IMR-90 (cell line): ENCODE results near the gene SYT2. TPM values are rescaled to one million over a fixed set of nuclear protein-coding genes. Genes with fewer than 3 reads are reported as not detected.

Experiments
- ATAC-seq: fragments of 200-7000 bp; cut with Tn5 transposase; 2 replicates; pipeline ENCODE4 v1.9.1; 2020; ENCODE audit warnings: low read depth, mild to moderate bottlenecking, moderate library complexity
- BruUV-seq: library from RNA; stranded (reverse); fragments of 400-500 nt; replicated peaks from 2 replicates; lab custom pipeline; 2021; lab: Mats Ljungman, UMichigan
- CTCF ChIA-PET: fragments of 300-600 bp; formaldehyde crosslinking; extraction: SDS; loops from one replicate; lab custom pipeline; 2021; ENCODE audit warnings: antibody characterized with exemption; lab: Yijun Ruan, JAX
- POLR2A ChIA-PET: fragments of 300-600 bp; sonication (Branson Sonifier 250); formaldehyde crosslinking; loops from one replicate; lab custom pipeline; 2022; ENCODE audit warnings: antibody characterized with exemption; ENCODE audit not compliant: unreplicated experiment; lab: Charles Lee
- DNase-seq: peaks from one replicate; pipeline ENCODE4 v3.0.0; 2013
- H2AFZ ChIP-seq: replicated peaks from 2 replicates; pipeline ENCODE3; 2013; ENCODE audit warnings: low read length, mild to moderate bottlenecking; ENCODE audit not compliant: poor library complexity
- H2AK5ac ChIP-seq: 2 replicates; pipeline ENCODE4 v1.6.1; 2013; ENCODE audit warnings: low read depth, low read length, inconsistent platforms
- H2AK9ac ChIP-seq: replicated peaks from 2 replicates; pipeline ENCODE3; 2013; ENCODE audit warnings: mild to moderate bottlenecking, low read depth, low read length, moderate library complexity; ENCODE audit not compliant: poor library complexity
- H2BK120ac ChIP-seq: 2 replicates; pipeline ENCODE4 v1.6.1; 2013; ENCODE audit warnings: low read depth, low read length, inconsistent platforms
- H2BK15ac ChIP-seq: 3 replicates; pipeline ENCODE4 v1.6.1; 2013; ENCODE audit warnings: low read depth, low read length, inconsistent platforms
- H2BK20ac ChIP-seq: 2 replicates; pipeline ENCODE4 v1.6.1; 2013; ENCODE audit warnings: low read depth, mild to moderate bottlenecking, inconsistent platforms, low read length, moderate library complexity
- H2BK5ac ChIP-seq: 2 replicates; pipeline ENCODE4 v1.6.1; 2013; ENCODE audit warnings: mild to moderate bottlenecking, low read depth, low read length, inconsistent platforms; ENCODE audit not compliant: poor library complexity, severe bottlenecking
- H3K14ac ChIP-seq: replicated peaks from 2 replicates; pipeline ENCODE4 v1.6.1; 2013; ENCODE audit warnings: low read depth, low read length, inconsistent platforms
- H3K18ac ChIP-seq: 2 replicates; pipeline ENCODE4 v1.6.1; 2013; ENCODE audit warnings: low read depth, low read length, control low read depth
- H3K23ac ChIP-seq: 2 replicates; pipeline ENCODE4 v1.6.1; 2013; ENCODE audit warnings: low read depth, low read length, inconsistent platforms
- H3K27ac ChIP-seq: 2 replicates; pipeline ENCODE4 v1.5.1; 2013; ENCODE audit warnings: mild to moderate bottlenecking, control low read depth, low read length; ENCODE audit not compliant: insufficient read depth
- H3K27me3 ChIP-seq: 2 replicates; pipeline ENCODE4 v1.6.1; 2013; ENCODE audit warnings: low read length; ENCODE audit not compliant: control insufficient read depth, insufficient read depth
- H3K36me3 ChIP-seq: 2 replicates; pipeline ENCODE4 v1.6.1; 2013; ENCODE audit warnings: low read length, mixed read lengths; ENCODE audit not compliant: control insufficient read depth, insufficient read depth
- H3K4ac ChIP-seq: 2 replicates; pipeline ENCODE4 v1.6.1; 2013; ENCODE audit warnings: low read depth, low read length, inconsistent platforms
- H3K4me1 ChIP-seq: 2 replicates; pipeline ENCODE4 v1.6.1; 2013; ENCODE audit warnings: low read length, mixed read lengths; ENCODE audit not compliant: control insufficient read depth, insufficient read depth
- H3K4me2 ChIP-seq: 2 replicates; pipeline ENCODE4 v1.6.1; 2013; ENCODE audit warnings: low read depth, mild to moderate bottlenecking, control low read depth, low read length, moderate library complexity
- H3K4me3 ChIP-seq: 2 replicates; pipeline ENCODE4 v1.5.1; 2013; ENCODE audit warnings: low read depth, mild to moderate bottlenecking, control low read depth, low read length, moderate library complexity; ENCODE audit not compliant: insufficient read depth
- H3K56ac ChIP-seq: 2 replicates; pipeline ENCODE4 v1.6.1; 2013; ENCODE audit warnings: low read length, inconsistent platforms; ENCODE audit not compliant: insufficient read depth; ENCODE audit errors: extremely low read depth
- H3K79me1 ChIP-seq, 2 experiments: 2 replicates each; pipeline ENCODE4 v1.6.1; 2013; ENCODE audit warnings: low read length in 2 of 2, inconsistent platforms in 1 of 2, low read depth in 1 of 2
- H3K9ac ChIP-seq: 2 replicates; pipeline ENCODE4 v1.6.1; 2013; ENCODE audit warnings: low read depth, low read length, control low read depth
- H3K9me1 ChIP-seq: 2 replicates; pipeline ENCODE4 v1.6.1; 2013; ENCODE audit warnings: low read length, inconsistent platforms; ENCODE audit not compliant: insufficient read depth
- H3K9me3 ChIP-seq: 2 replicates; pipeline ENCODE4 v1.6.1; 2013; ENCODE audit warnings: low read length; ENCODE audit not compliant: control insufficient read depth, insufficient read depth
- H4K20me1 ChIP-seq: 2 replicates; pipeline ENCODE4 v1.6.1; 2013; ENCODE audit warnings: low read length, inconsistent platforms; ENCODE audit not compliant: insufficient read depth
- H4K5ac ChIP-seq: 2 replicates; pipeline ENCODE4 v1.6.1; 2013; ENCODE audit warnings: mild to moderate bottlenecking, low read depth, low read length, control low read depth
- H4K8ac ChIP-seq, 2 experiments: 2 replicates each; pipeline ENCODE4 v1.6.1; 2013; ENCODE audit warnings: low read depth in 2 of 2, low read length in 2 of 2, control low read depth in 1 of 2, inconsistent platforms in 1 of 2
- H4K91ac ChIP-seq: 2 replicates; pipeline ENCODE4 v1.6.1; 2013; ENCODE audit warnings: low read depth, low read length, inconsistent platforms; ENCODE audit not compliant: insufficient read depth
- CEBPB ChIP-seq: IDR thresholded peaks from 2 replicates; pipeline ENCODE4 v1.6.1; 2012; ENCODE audit warnings: low read depth, low read length, improper control_type of control experiment
- NFE2L2 ChIP-seq: fragments of 150-350 bp; IDR thresholded peaks from 2 replicates; pipeline ENCODE4 v1.6.1; 2016; ENCODE audit warnings: low read depth, mild to moderate bottlenecking, low read length
- RCOR1 ChIP-seq: IDR thresholded peaks from 2 replicates; pipeline ENCODE4 v1.6.1; 2012; ENCODE audit warnings: mild to moderate bottlenecking, low read length, improper control_type of control experiment; ENCODE audit not compliant: insufficient replicate concordance
- WGBS, 2 experiments: methylation state at CpG; one replicate each; pipeline versions ENCODE4 v1.1.5 to v1.1.7; 2013; ENCODE audit warnings: missing lambda C conversion rate in 2 of 2; ENCODE audit not compliant: insufficient read length in 1 of 2; ENCODE audit errors: extremely low coverage in 2 of 2; 5-methylcytosine and 5-hydroxymethylcytosine counted together
- dilution Hi-C: fragments of 300-500 bp; cut with HindIII; formaldehyde crosslinking; loops from one replicate; pipeline ENCODE4 v1.14.3; 2018; ENCODE audit warnings: low sequenced_read_pairs; ENCODE audit not compliant: unreplicated experiment
- in situ Hi-C: fragments of 300-500 bp; cut with MboI; formaldehyde crosslinking; loops from 3 replicates; pipeline ENCODE4 v1.14.3; 2019; ENCODE audit warnings: low sequenced_read_pairs, inconsistent platforms, mixed read lengths
- intact Hi-C: fragments of 100-400 bp; cut with micrococcal nuclease; formaldehyde crosslinking; loops from 2 replicates; pipeline ENCODE4 v1.10.0; 2022
- polyA plus RNA-seq, 3 experiments: library from polyadenylated mRNA; depleted of rRNA; stranded (reverse); fragments of >200 nt; gene quantifications; 2 replicates each; pipeline ENCODE4 v1.2.3, GENCODE V29; 2012; ENCODE audit warnings: low replicate concordance in 1 of 3
- total RNA-seq: library from RNA; depleted of rRNA; stranded (reverse); fragments of >200 nt; gene quantifications from 2 replicates; pipeline ENCODE4 v1.2.3, GENCODE V29; 2012

SYT2 gene
- total and polyA plus RNA-seq, 2 of the 4 experiments (the other 2 are of a cell fraction) = under 0.01 TPM

DNA sequence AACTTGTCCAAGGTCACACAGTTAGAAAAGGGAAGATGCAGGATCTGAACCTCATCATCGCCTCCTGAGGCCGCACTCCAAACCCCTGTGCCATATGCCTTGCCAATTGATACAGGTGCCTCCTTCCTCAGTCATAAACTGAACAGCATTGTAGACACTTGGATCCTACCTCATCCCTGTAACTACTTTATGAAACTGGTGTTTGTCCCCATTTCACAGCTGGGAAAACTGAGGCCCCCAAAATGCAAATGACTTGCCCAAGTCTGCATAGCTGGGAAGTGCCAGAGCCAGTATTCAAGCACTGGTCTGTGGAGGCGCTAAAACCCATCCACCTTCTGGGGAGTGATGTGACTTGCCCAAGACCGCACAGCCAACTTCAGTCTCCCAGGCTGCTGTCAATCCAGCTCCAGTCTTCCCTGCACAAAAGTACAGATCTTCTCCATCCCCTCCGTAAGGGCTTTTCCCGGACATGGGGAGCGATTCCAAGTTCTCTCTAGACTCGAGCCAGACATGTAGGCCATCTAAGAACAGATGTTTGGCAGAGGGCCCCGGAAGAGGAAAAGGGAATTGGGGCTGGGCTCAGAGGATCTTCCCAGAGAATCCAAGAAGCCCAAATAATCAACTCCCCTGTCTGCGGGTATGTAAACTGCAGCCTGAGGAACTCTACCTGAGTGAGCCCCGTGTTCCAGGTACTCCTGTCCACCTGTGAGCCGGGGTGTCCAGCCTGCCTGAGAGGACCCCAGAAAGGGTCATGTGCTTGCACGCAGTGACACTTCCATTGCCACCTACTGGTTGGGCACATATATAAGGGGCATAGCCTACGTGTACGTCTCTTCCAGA lies 60.5 kb downstream of the SYT2 start:
- Histone ChIP-seq H2AFZ (no peak overlapping the region), H3K9me1 (no peaks in the 10 kb centered on the region), H3K4me3 (no peak overlapping the region), H2BK20ac (no peak overlapping the region), H3K9ac (no peak overlapping the region), H4K8ac (no peak overlapping the region), H3K27me3 (peaks cover 91% of the 10 kb centered on the region), H3K27ac (no peak overlapping the region), H2AK9ac (no peak overlapping the region), H3K4me2 (no peak overlapping the region), H3K56ac (no peak overlapping the region), H3K23ac (no peak overlapping the region), H2BK5ac (no peak overlapping the region), H4K20me1 (no peaks in the 10 kb centered on the region), H3K14ac (no peak overlapping the region), H3K4ac (no peak overlapping the region), H4K91ac (no peak overlapping the region), H2BK120ac (no peak overlapping the region), H3K18ac (no peak overlapping the region), H3K9me3 (no peaks in the 10 kb centered on the region), H2BK15ac (no peak overlapping the region), H4K5ac (no peak overlapping the region), H3K36me3 (no peaks in the 10 kb centered on the region), H3K4me1 (no peaks in the 10 kb centered on the region), H3K79me1 (no peaks in the 10 kb centered on the region), H2AK5ac (no peak overlapping the region)
- WGBS, 2 experiments = 71% methylated on average over 6 of the region's 15 CpGs; no CpG with 5 or more reads in 1 of the 2 experiments
- no peak for TF ChIP-seq RCOR1
- no peak for TF ChIP-seq CEBPB
- TF ChIP-seq NFE2L2 = no peak
- dilution Hi-C loops = no loop called here
- ChIA-PET POLR2A (no interaction called here), CTCF (no interaction called here)
- no peak for ATAC-seq
- intact Hi-C loops = no loop called here
- no peak for DNase-seq
- in situ Hi-C loops = no loop called here
- BruUV-seq = no TSS peak
